ENCODE results near the gene SLC13A1.

GRCh38 chr7:123229426-123229825 lies 29.7 kb upstream of the SLC13A1 start:
- no peak for TF ChIP-seq SUZ12 (IDR thresholded peaks at IDR 0.05; ENCODE audit: extremely low read depth, insufficient read depth, insufficient read length)
- no peak for TF ChIP-seq YY1 (IDR thresholded peaks at IDR 0.05; ENCODE audit: insufficient read depth, insufficient read length)
- TF ChIP-seq ZNF274 (IDR thresholded peaks at IDR 0.05; ENCODE audit: low read depth, low read length), result no peak
